ENCODE results near the gene SLC39A6.
"Not testable (repeated sequence)": the region's sequence is repeated elsewhere in the genome, so short reads cannot be mapped to it uniquely, and the experiment has no call there.

The SLC39A6 gene

GRCh38 chr18:36099311-36099710, 29.8 kb downstream of the SLC39A6 start:
- TF ChIP-seq, protein P1, sequence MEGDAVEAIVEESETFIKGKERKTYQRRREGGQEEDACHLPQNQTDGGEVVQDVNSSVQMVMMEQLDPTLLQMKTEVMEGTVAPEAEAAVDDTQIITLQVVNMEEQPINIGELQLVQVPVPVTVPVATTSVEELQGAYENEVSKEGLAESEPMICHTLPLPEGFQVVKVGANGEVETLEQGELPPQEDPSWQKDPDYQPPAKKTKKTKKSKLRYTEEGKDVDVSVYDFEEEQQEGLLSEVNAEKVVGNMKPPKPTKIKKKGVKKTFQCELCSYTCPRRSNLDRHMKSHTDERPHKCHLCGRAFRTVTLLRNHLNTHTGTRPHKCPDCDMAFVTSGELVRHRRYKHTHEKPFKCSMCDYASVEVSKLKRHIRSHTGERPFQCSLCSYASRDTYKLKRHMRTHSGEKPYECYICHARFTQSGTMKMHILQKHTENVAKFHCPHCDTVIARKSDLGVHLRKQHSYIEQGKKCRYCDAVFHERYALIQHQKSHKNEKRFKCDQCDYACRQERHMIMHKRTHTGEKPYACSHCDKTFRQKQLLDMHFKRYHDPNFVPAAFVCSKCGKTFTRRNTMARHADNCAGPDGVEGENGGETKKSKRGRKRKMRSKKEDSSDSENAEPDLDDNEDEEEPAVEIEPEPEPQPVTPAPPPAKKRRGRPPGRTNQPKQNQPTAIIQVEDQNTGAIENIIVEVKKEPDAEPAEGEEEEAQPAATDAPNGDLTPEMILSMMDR (IDR thresholded peaks at IDR 0.05; ENCODE audit: extremely low read depth, missing control alignments), result no peak
- no peak for DNase-seq (ENCODE audit: low spot score)

DNA sequence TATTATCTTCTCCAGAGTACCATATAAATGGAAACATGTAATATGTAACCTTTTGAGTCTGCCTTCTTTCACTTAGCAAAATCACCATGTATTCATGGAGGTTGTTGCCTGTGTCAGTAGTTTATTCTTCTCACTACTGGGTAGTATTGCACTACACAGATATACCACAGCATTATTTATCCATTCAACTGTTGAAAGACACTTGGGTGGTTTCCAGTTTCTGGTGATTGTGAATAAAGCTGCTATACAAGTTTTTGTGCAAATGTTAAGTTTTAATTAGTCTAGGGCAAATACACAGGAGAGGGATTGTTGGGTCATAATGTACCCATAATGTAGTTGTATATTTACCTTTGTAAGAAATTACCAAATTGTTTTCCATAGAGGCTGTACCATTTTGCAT, 32.2 kb downstream of the SLC39A6 start:
- TF ChIP-seq, protein P1 (IDR thresholded peaks at IDR 0.05; ENCODE audit: extremely low read depth, missing control alignments), result no peak

DNA sequence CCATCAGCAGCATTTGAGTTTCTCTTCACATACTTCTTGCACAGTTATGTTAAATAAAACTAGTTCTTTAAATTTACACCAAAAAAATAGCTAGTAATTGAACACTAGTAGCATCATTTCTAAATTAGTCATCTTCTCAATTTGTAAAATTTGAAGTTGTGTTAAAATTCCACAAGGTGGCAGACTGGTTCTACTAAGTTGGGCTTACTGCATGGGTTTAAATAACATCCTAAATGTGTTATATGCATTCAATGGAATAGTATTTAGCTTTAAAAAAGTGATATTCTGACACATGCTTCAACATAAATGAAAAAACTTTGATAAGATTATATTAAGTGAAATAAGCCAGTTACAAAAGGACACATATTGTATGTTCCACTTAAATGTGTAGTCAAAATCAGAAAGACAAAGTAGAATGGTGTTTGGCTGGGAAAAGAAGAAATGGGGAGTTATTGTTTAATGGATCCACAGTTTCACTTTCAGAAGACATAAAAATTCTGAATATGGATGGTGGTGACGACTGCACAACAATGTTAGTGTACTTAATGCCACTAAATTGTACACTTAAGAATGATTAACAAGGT, 33.1 kb downstream of the SLC39A6 start:
- DNase-seq (ENCODE audit: low spot score), result peak; percentile 47

More for the DNA sequence above, 32.2 kb downstream of the SLC39A6 start:
- DNase-seq (ENCODE audit: low spot score), result no peak

DNA sequence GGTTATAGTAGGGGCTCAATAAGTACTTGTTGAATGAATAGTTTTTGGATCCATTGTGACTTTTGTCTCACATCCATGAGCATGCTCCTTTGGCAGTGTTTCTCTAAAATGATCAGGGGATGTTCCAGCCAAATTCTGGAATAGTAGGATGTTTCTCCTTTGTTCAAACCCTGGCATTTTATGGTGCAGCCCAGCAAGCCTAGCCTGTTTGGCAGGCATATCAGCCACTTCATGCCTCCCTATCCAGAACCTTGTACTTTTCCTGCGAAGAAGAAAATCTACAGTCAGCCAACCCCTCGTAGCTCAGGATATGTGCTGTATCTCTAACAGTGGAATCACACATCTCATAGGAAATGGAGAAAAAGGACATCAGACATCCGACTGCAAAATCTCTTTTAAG, 34.7 kb downstream of the SLC39A6 start:
- TF ChIP-seq, protein P1 (IDR thresholded peaks at IDR 0.05; ENCODE audit: extremely low read depth, missing control alignments), result no peak
- DNase-seq (ENCODE audit: low spot score), result no peak

More for the DNA sequence above, 33.1 kb downstream of the SLC39A6 start:
- TF ChIP-seq, protein P1 (IDR thresholded peaks at IDR 0.05; ENCODE audit: extremely low read depth, missing control alignments), result peak; percentile 23

- not testable (repeated sequence) for DNase-seq (ENCODE audit: low spot score)
Observed at GRCh38 chr18:36092116-36092515, 37.0 kb downstream of the SLC39A6 start.

- DNase-seq (ENCODE audit: low spot score), result no peak
- TF ChIP-seq, protein P1 (IDR thresholded peaks at IDR 0.05; ENCODE audit: extremely low read depth, missing control alignments), result no peak
Observed at GRCh38 chr18:36089001-36089400, 40.1 kb downstream of the SLC39A6 start.

DNA sequence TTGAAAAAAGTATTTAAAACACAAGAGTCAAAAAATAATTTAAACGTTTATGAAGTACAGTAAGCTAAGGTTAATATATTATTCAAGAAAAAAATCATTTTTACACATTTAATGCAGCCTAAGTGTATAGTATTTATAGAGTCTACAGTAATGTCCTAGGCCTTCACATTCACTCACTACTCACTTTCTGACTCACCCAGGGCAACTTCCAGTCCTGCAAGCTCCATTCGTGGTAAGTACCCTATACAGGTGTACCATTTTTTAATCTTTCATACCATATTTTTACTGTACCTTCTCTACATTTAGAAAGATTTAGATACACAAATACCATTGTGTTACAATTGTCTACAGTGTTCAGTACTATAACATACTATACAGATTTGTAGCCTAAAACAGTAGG, 40.9 kb downstream of the SLC39A6 start:
- TF ChIP-seq, protein P1 (IDR thresholded peaks at IDR 0.05; ENCODE audit: extremely low read depth, missing control alignments), result no peak
- no peak for DNase-seq (ENCODE audit: low spot score)

DNA sequence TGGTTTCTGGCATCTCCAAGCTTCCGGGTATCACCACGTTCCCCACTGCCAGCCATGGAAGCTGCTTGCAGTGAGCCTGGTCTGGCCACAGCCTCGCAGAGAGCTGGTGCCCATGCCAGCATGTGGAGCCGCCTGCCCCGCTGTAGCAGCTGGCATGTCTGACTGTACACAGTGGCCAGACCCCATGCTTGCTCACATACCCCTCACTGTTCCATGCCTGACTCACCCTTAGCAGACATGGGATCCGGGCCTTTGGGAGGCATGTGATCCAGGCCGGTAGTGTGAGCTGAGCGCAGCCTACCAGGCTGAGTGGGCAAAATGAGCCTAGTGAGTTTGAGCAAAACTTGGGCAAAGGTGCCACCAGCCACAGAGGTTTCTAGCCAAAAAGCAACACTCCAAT, 43.0 kb downstream of the SLC39A6 start:
- TF ChIP-seq, protein P1 (IDR thresholded peaks at IDR 0.05; ENCODE audit: extremely low read depth, missing control alignments), result no peak

More for the DNA sequence above, 43.0 kb downstream of the SLC39A6 start:
- DNase-seq (ENCODE audit: low spot score), result no peak
